Measurements from ENCODE around the gene NRSN2.
"Not testable (repeated sequence)": the region's sequence is repeated elsewhere in the genome, so short reads cannot be mapped to it uniquely, and the experiment has no call there.

Gene NRSN2

DNA sequence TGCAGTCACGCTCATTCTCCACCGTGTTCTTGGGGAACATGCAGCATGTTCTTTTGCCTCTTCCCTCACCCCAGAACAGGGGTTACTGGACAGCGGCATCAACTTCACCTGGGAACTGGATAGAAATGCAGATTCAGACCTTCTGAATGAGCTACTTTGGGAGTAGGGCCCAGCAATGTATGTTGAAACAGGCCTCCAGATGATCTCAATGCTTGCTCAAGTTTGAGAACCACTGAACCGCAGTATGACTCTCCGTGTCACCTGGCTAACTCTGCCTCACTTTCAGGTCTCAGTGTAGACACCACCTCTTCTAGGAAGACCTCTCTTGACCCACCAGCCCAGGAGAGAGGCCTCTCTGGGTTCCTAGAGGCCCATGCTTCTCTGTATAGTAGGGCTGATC, 38.5 kb downstream of the NRSN2 start:
- no peak for DNase-seq (ENCODE audit: extremely low read depth, low read depth)
- TF ChIP-seq CTCF (IDR thresholded peaks at IDR 0.05; ENCODE audit: low read depth, low read length, missing control alignments) = no peak
- no peak overlapping the region for H3K4me3 ChIP-seq (replicated peaks; ENCODE audit: low read depth, low read length)

GRCh38 chr20:386634-387033, 39.7 kb downstream of the NRSN2 start:
- DNase-seq (ENCODE audit: extremely low read depth, low read depth) = not testable (repeated sequence)

GRCh38 chr20:387520-387919, 40.6 kb downstream of the NRSN2 start:
- no peak overlapping the region for H3K4me3 ChIP-seq (replicated peaks; ENCODE audit: low read depth, low read length)
- no peak for DNase-seq (ENCODE audit: extremely low read depth, low read depth)
- TF ChIP-seq CTCF (IDR thresholded peaks at IDR 0.05; ENCODE audit: low read depth, low read length, missing control alignments) = no peak

More at GRCh38 chr20:386634-387033, 39.7 kb downstream of the NRSN2 start:
- H3K4me3 ChIP-seq (replicated peaks; ENCODE audit: low read depth, low read length) = not testable (repeated sequence)

- no peak overlapping the region for H3K4me3 ChIP-seq (replicated peaks; ENCODE audit: low read depth, low read length)
- DNase-seq (ENCODE audit: extremely low read depth, low read depth) = no peak
- TF ChIP-seq CTCF (IDR thresholded peaks at IDR 0.05; ENCODE audit: low read depth, low read length, missing control alignments) = no peak
These were observed 41.4 kb downstream of the NRSN2 start for GRCh38 chr20:388034-388994.

GRCh38 chr20:389220-389619, 42.3 kb downstream of the NRSN2 start:
- DNase-seq (ENCODE audit: extremely low read depth, low read depth) = no peak
- TF ChIP-seq CTCF (IDR thresholded peaks at IDR 0.05; ENCODE audit: low read depth, low read length, missing control alignments) = no peak
- no peak overlapping the region for H3K4me3 ChIP-seq (replicated peaks; ENCODE audit: low read depth, low read length)

- no peak overlapping the region for H3K4me3 ChIP-seq (replicated peaks; ENCODE audit: low read depth, low read length)
- no peak for TF ChIP-seq CTCF (IDR thresholded peaks at IDR 0.05; ENCODE audit: low read depth, low read length, missing control alignments)
- DNase-seq (ENCODE audit: extremely low read depth, low read depth) = no peak
These were observed 44.3 kb downstream of the NRSN2 start for GRCh38 chr20:391041-391711.

GRCh38 chr20:393296-393695, 46.4 kb downstream of the NRSN2 start:
- not testable (repeated sequence) for DNase-seq (ENCODE audit: extremely low read depth, low read depth); H3K4me3 ChIP-seq (replicated peaks; ENCODE audit: low read depth, low read length)

Measured in HFF-Myc (cell line).